OCI-LY7 (cell line): ENCODE data around the gene TPRA1. TPM values are rescaled to one million over a fixed set of nuclear protein-coding genes. Genes with fewer than 3 reads are reported as not detected.

ENCODE experiments used
- BruUV-seq: library from RNA; stranded (reverse); fragments of 400-500 nt; replicated peaks from 2 replicates; lab custom pipeline; 2021; lab: Mats Ljungman, UMichigan
- CTCF ChIA-PET: fragments of 300-600 bp; sonication (Branson Sonifier 250); formaldehyde crosslinking; loops from one replicate; lab custom pipeline; 2022; ENCODE audit warnings: antibody characterized with exemption; ENCODE audit not compliant: unreplicated experiment; lab: Charles Lee
- POLR2A ChIA-PET: fragments of 300-600 bp; sonication (Branson Sonifier 250); formaldehyde crosslinking; loops from one replicate; lab custom pipeline; 2022; ENCODE audit warnings: antibody characterized with exemption; lab: Charles Lee
- DNase-seq: peaks from one replicate; pipeline ENCODE4 v3.0.0-alpha.2; 2015; ENCODE audit warnings: low spot score
- H2AFZ ChIP-seq: fragments of 200-600 bp; sonication (generic), shearing (Covaris generic); 2 replicates; pipeline ENCODE4 v1.6.1; 2014; ENCODE audit warnings: mild to moderate bottlenecking, antibody characterized with exemption, low read length, moderate library complexity
- H3K27ac ChIP-seq: fragments of 200-600 bp; sonication (generic); 2 replicates; pipeline ENCODE4 v1.5.1; 2014; ENCODE audit warnings: mixed run types, low read depth, mild to moderate bottlenecking, moderate library complexity, low read length, inconsistent platforms; ENCODE audit not compliant: poor library complexity, severe bottlenecking
- H3K36me3 ChIP-seq: fragments of 200-600 bp; sonication (generic); 2 replicates; pipeline ENCODE4 v1.6.1; 2014; ENCODE audit warnings: mild to moderate bottlenecking, antibody characterized with exemption, low read length, moderate library complexity, mixed read lengths; ENCODE audit not compliant: insufficient read depth
- H3K4me1 ChIP-seq: fragments of 200-600 bp; sonication (generic); 2 replicates; pipeline ENCODE4 v1.5.1; 2014; ENCODE audit warnings: mild to moderate bottlenecking, low read length; ENCODE audit not compliant: insufficient read depth, poor library complexity, severe bottlenecking
- H3K4me2 ChIP-seq: fragments of 200-600 bp; sonication (generic); 2 replicates; pipeline ENCODE4 v1.6.1; 2014; ENCODE audit warnings: mild to moderate bottlenecking, low read length
- H3K4me3 ChIP-seq: fragments of 200-600 bp; sonication (generic); 2 replicates; pipeline ENCODE4 v1.5.1; 2014; ENCODE audit warnings: mild to moderate bottlenecking, low read depth, low read length; ENCODE audit not compliant: poor library complexity, severe bottlenecking
- H3K79me2 ChIP-seq: fragments of 200-600 bp; sonication (generic); 2 replicates; pipeline ENCODE4 v1.6.1; 2016; ENCODE audit warnings: low read depth, mild to moderate bottlenecking, low read length, moderate library complexity, mixed read lengths; ENCODE audit not compliant: insufficient read depth
- H3K9me2 ChIP-seq: fragments of 200-600 bp; sonication (generic); 2 replicates; pipeline ENCODE4 v1.6.1; 2016; ENCODE audit warnings: mild to moderate bottlenecking, low read length, mixed read lengths; ENCODE audit not compliant: insufficient read depth
- H3K9me3 ChIP-seq: fragments of 200-600 bp; sonication (generic); 2 replicates; pipeline ENCODE4 v1.6.1; 2014; ENCODE audit warnings: mild to moderate bottlenecking, mixed run types, low read length, mixed read lengths
- H4K20me1 ChIP-seq: fragments of 200-600 bp; sonication (generic); 2 replicates; pipeline ENCODE4 v1.6.1; 2014; ENCODE audit warnings: mild to moderate bottlenecking, antibody characterized with exemption, low read length, moderate library complexity, mixed read lengths; ENCODE audit not compliant: insufficient read depth
- CTCF ChIP-seq: fragments of 200-600 bp; sonication (generic); conservative IDR thresholded peaks from 2 replicates; pipeline ENCODE4 v1.5.1; 2014; ENCODE audit warnings: mild to moderate bottlenecking, antibody characterized with exemption, low read length, moderate library complexity, mixed read lengths
- EZH2phosphoT487 ChIP-seq: fragments of 200-600 bp; sonication (generic); IDR thresholded peaks from 2 replicates; pipeline ENCODE4 v1.6.1; 2018; ENCODE audit warnings: low read depth, borderline replicate concordance, mild to moderate bottlenecking, mixed run types, antibody characterized with exemption, low read length, moderate library complexity, mixed read lengths
- intact Hi-C: fragments of 100-400 bp; cut with micrococcal nuclease; formaldehyde crosslinking; loops from one replicate; pipeline ENCODE4 v1.10.0; 2022; ENCODE audit not compliant: unreplicated experiment
- total RNA-seq, 2 experiments: library from RNA; depleted of rRNA in 1 of 2; stranded (reverse); fragments of >200 nt in 1 of 2; shearing (Covaris generic) in 1 of 2; gene quantifications; 2 replicates each; pipeline ENCODE4 v1.2.3, GENCODE V29; 2014 to 2022

Gene TPRA1
- total RNA-seq, 2 experiments from 2014 or later, result 32.3 to 51.4 TPM

GRCh38 chr3:127612966-127613365, 22.4 kb upstream of the TPRA1 start:
- POLR2A ChIA-PET, result no interaction called here
- peaks cover 6% of the 10 kb centered on the region; the same call in 1 of the 2 replicates for H3K79me2 ChIP-seq
- H3K4me3 ChIP-seq, result no peak overlapping the region
- BruUV-seq, result no TSS peak
- H3K4me1 ChIP-seq, result peaks cover 4% of the 10 kb centered on the region
- no peak for TF ChIP-seq EZH2phosphoT487
- TF ChIP-seq CTCF, result no peak
- intact Hi-C loops, result no loop called here
- peaks cover 17% of the 10 kb centered on the region for H4K20me1 ChIP-seq
- H3K9me3 ChIP-seq, result no peaks in the 10 kb centered on the region
- no peak overlapping the region for H2AFZ ChIP-seq
- no peak overlapping the region for H3K4me2 ChIP-seq
- H3K9me2 ChIP-seq, result no peaks in the 10 kb centered on the region
- H3K36me3 ChIP-seq, result peaks cover 97% of the 10 kb centered on the region
- H3K27ac ChIP-seq, result no peak overlapping the region
- no peak for DNase-seq
- CTCF ChIA-PET, result no interaction called here

- no peaks in the 10 kb centered on the region for H3K9me3 ChIP-seq
- no TSS peak for BruUV-seq
- peaks cover 4% of the 10 kb centered on the region for H3K4me1 ChIP-seq
- H4K20me1 ChIP-seq, result peaks cover 21% of the 10 kb centered on the region
- TF ChIP-seq EZH2phosphoT487, result no peak
- TF ChIP-seq CTCF, result no peak
- H3K4me3 ChIP-seq, result no peak overlapping the region
- no peak overlapping the region for H2AFZ ChIP-seq
- POLR2A ChIA-PET, result interaction anchor here (1.2 kb wide), 1 partner anchor 14 kb away, joined by 8 read pairs; the partner anchor contains the start of gene MCM2
- no peak for DNase-seq
- no peaks in the 10 kb centered on the region for H3K9me2 ChIP-seq
- no peak overlapping the region for H3K27ac ChIP-seq
- H3K4me2 ChIP-seq, result no peak overlapping the region
- CTCF ChIA-PET, result no interaction called here
- peaks cover 97% of the 10 kb centered on the region for H3K36me3 ChIP-seq
- H3K79me2 ChIP-seq, result peaks cover 6% of the 10 kb centered on the region; the same call in 1 of the 2 replicates
- intact Hi-C loops, result no loop called here
Observed at GRCh38 chr3:127611251-127611650, 20.7 kb upstream of the TPRA1 start.

GRCh38 chr3:127610105-127610504, 19.6 kb upstream of the TPRA1 start:
- POLR2A ChIA-PET, result no interaction called here
- no peaks in the 10 kb centered on the region for H3K9me2 ChIP-seq
- H3K9me3 ChIP-seq, result no peaks in the 10 kb centered on the region
- H3K4me3 ChIP-seq, result no peak overlapping the region
- no peak for DNase-seq
- H4K20me1 ChIP-seq, result peaks cover 21% of the 10 kb centered on the region
- H2AFZ ChIP-seq, result no peak overlapping the region
- intact Hi-C loops, result no loop called here
- TF ChIP-seq EZH2phosphoT487, result no peak
- no peak for TF ChIP-seq CTCF
- H3K79me2 ChIP-seq, result peaks cover 6% of the 10 kb centered on the region; the same call in 1 of the 2 replicates
- no TSS peak for BruUV-seq
- CTCF ChIA-PET, result no interaction called here
- H3K4me1 ChIP-seq, result peaks cover 4% of the 10 kb centered on the region
- no peak overlapping the region for H3K4me2 ChIP-seq
- H3K27ac ChIP-seq, result no peak overlapping the region
- peaks cover 97% of the 10 kb centered on the region for H3K36me3 ChIP-seq
